WTC11 (cell line): ENCODE data around the gene MBD3L1. TPM values are rescaled to one million over a fixed set of nuclear protein-coding genes. Genes with fewer than 3 reads are reported as not detected.

Experiments used
- ATAC-seq: fragments of 200-7000 bp; cut with Tn5 transposase; 2 replicates; pipeline ENCODE4 v1.10.0; 2021; ENCODE audit warnings: mild to moderate bottlenecking, moderate library complexity
- Bru-seq: library from RNA; stranded (reverse); fragments of 400-500 nt; gene quantifications from one replicate; lab custom pipeline; 2021; lab: Mats Ljungman, UMichigan
- CTCF ChIA-PET: fragments of 300-600 bp; sonication (Branson Sonifier 250); formaldehyde crosslinking; loops from one replicate; lab custom pipeline; 2021; ENCODE audit warnings: antibody characterized with exemption; lab: Charles Lee
- POLR2A ChIA-PET: fragments of 350-600 bp; sonication (Branson Sonifier 250); formaldehyde crosslinking; loops from one replicate; lab custom pipeline; 2021; ENCODE audit warnings: antibody characterized with exemption; lab: Charles Lee
- DNase-seq: peaks from one replicate; pipeline ENCODE4 v3.0.0; 2021; ENCODE audit warnings: low spot score
- H3K27ac Mint-ChIP-seq: 2 replicates; pipeline ENCODE4 v1.8.0; 2021; ENCODE audit warnings: mixed read lengths
- H3K27me3 Mint-ChIP-seq: 2 replicates; pipeline ENCODE4 v1.8.0; 2021; ENCODE audit warnings: low read depth, mild to moderate bottlenecking, moderate library complexity, mixed read lengths
- H3K36me3 Mint-ChIP-seq: 2 replicates; pipeline ENCODE4 v1.8.0; 2021; ENCODE audit warnings: mixed read lengths
- H3K4me1 Mint-ChIP-seq: 2 replicates; pipeline ENCODE4 v1.8.0; 2022; ENCODE audit warnings: mixed read lengths
- H3K4me3 Mint-ChIP-seq: 2 replicates; pipeline ENCODE4 v1.8.0; 2021; ENCODE audit warnings: mild to moderate bottlenecking, moderate library complexity, mixed read lengths
- H3K9me3 Mint-ChIP-seq: 2 replicates; pipeline ENCODE4 v1.8.0; 2021; ENCODE audit warnings: mixed read lengths
- ETV6 ChIP-seq: sonication (generic); formaldehyde crosslinking; IDR thresholded peaks from 2 replicates; pipeline ENCODE4 v1.8.1; 2022; ENCODE audit warnings: mild to moderate bottlenecking, missing genetic modification reagents
- FOXJ3 ChIP-seq: sonication (generic); formaldehyde crosslinking; IDR thresholded peaks from 2 replicates; pipeline ENCODE4 v1.9.0; 2021; ENCODE audit warnings: missing genetic modification reagents, mild to moderate bottlenecking, borderline replicate concordance
- HMGA2 ChIP-seq: fragments of 250-450 bp; sonication (Bioruptor Pico); IDR thresholded peaks from 2 replicates; pipeline ENCODE4 v1.4.0; 2021; ENCODE audit warnings: mild to moderate bottlenecking, moderate library complexity
- KAT7 ChIP-seq: sonication (generic); formaldehyde crosslinking; IDR thresholded peaks from 2 replicates; pipeline ENCODE4 v1.8.1; 2023; ENCODE audit warnings: missing genetic modification reagents, mild to moderate bottlenecking, borderline replicate concordance
- NR2C2 ChIP-seq: sonication (generic); formaldehyde crosslinking; IDR thresholded peaks from 2 replicates; pipeline ENCODE4 v1.8.0; 2022; ENCODE audit warnings: mild to moderate bottlenecking, missing genetic modification reagents
- SMAD3 ChIP-seq: sonication (generic); formaldehyde crosslinking; IDR thresholded peaks from 2 replicates; pipeline ENCODE4 v1.8.0; 2022; ENCODE audit warnings: missing genetic modification reagents, mild to moderate bottlenecking, borderline replicate concordance
- TCF7 ChIP-seq: sonication (generic); formaldehyde crosslinking; IDR thresholded peaks from 2 replicates; pipeline ENCODE4 v1.8.0; 2022; ENCODE audit warnings: mild to moderate bottlenecking, low read depth, missing genetic modification reagents, moderate library complexity
- TEAD4 ChIP-seq: sonication (generic); formaldehyde crosslinking; IDR thresholded peaks from 2 replicates; pipeline ENCODE4 v1.8.0; 2022; ENCODE audit warnings: mild to moderate bottlenecking, missing genetic modification reagents
- long read RNA-seq, 3 experiments: library from RNA in 1 of 3; library from capped mRNA in 1 of 3; library from polyadenylated mRNA in 1 of 3; unstranded in 2 of 3; stranded (forward) in 1 of 3; transcript quantifications; one replicate each; pipeline ENCODE4 v2.0.0, GENCODE V29; 2021
- total RNA-seq: library from RNA; stranded (reverse); gene quantifications from 3 replicates; pipeline ENCODE4 v1.2.3, GENCODE V29; 2021
- TF ChIP-seq, protein P1 (sequence below): sonication (generic); formaldehyde crosslinking; conservative IDR thresholded peaks from 2 replicates; pipeline ENCODE4 v1.8.1; 2022; ENCODE audit warnings: mild to moderate bottlenecking, missing genetic modification reagents
- TF ChIP-seq, protein P2 (sequence below): sonication (generic); formaldehyde crosslinking; IDR thresholded peaks from 2 replicates; pipeline ENCODE4 v1.8.0; 2023; ENCODE audit warnings: mild to moderate bottlenecking, missing genetic modification reagents
- TF ChIP-seq, protein P3 (sequence below): fragments of 250-450 bp; sonication (Bioruptor Pico); IDR thresholded peaks from 2 replicates; pipeline ENCODE4 v1.9.0; 2021; ENCODE audit warnings: moderate library complexity, mild to moderate bottlenecking, inconsistent platforms, borderline replicate concordance
- TF ChIP-seq, protein P4 (sequence below): sonication (generic); formaldehyde crosslinking; IDR thresholded peaks from 2 replicates; pipeline ENCODE4 v1.8.0; 2022; ENCODE audit warnings: mild to moderate bottlenecking, missing genetic modification reagents
- TF ChIP-seq, protein P5 (sequence below): sonication (generic); formaldehyde crosslinking; IDR thresholded peaks from 2 replicates; pipeline ENCODE4 v1.8.0; 2022; ENCODE audit warnings: mild to moderate bottlenecking, missing genetic modification reagents
- TF ChIP-seq, protein P6 (sequence below): sonication (generic); formaldehyde crosslinking; IDR thresholded peaks from 2 replicates; pipeline ENCODE4 v1.8.0; 2022; ENCODE audit warnings: missing genetic modification reagents
- TF ChIP-seq, protein P7 (sequence below): fragments of 200-600 bp; IDR thresholded peaks from 2 replicates; pipeline ENCODE4 v1.8.0; 2022; ENCODE audit warnings: antibody characterized with exemption
- TF ChIP-seq, protein P8 (sequence below): sonication (generic); formaldehyde crosslinking; IDR thresholded peaks from 2 replicates; pipeline ENCODE4 v1.8.1; 2022; ENCODE audit warnings: low read depth, mild to moderate bottlenecking, moderate library complexity, missing genetic modification reagents, borderline replicate concordance
- TF ChIP-seq, protein P9 (sequence below): sonication (generic); formaldehyde crosslinking; conservative IDR thresholded peaks from 2 replicates; pipeline ENCODE4 v1.8.1; 2023; ENCODE audit warnings: mild to moderate bottlenecking, low read depth, missing genetic modification reagents, moderate library complexity

MBD3L1 gene
- total RNA-seq (not detected in 3 replicates), Bru-seq, nascent RNA (percentile 4 among the genes with signal in this experiment)
- long read RNA-seq, experiment 1, result 0 reads
- long read RNA-seq, experiment 2, result 0 reads
- long read RNA-seq, experiment 3, result 0 reads

DNA sequence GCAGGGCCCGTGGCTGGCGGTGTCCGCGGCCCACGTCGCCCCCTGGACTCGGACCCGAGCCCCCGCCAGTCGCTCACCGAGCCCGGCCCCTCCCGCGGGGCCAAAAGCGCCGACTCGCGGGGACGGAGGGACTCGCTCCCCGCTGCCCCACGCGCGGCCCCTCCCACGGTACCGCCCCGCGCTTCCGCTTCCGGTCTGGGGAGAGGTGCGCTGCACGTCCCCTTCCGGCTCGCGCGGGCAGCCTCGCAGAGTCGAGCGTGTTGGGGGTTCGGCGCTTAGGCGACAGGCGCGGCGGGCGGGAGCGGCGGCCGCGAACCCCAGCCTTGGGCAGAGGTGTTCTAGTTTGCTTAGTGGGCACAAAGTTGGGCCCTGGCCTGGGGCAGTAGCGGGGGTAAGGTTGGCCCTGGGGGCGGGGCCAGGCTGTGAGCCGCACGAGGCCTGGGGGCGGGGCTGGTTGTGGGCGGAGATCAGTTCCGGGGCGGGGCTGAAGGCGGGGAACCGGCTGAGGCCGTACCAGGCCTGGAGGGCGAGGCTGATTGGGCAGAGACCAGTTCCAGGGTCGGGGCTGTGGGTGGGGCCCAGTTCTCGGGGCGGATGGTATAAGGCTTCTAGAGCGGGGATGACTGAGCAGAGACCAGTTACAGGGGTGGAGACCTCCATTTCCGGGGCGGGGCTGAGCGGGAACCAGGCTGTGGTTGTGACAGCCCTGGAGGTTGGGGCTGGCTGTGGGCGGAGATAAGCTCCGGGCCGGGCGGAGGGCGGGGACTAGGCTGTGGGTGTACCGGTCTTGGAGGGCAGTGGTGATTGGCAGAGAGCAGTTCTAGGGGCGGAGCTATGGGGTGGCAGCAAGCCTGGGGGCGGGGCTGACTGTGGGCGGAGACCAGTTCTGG is at the start of gene MBD3L1, which contains the start of gene ZNF558:
Gene MBD3L1 (plus strand): TSS at position 246 of the 890 bp plus-strand sequence. CDS start 10,302 bp downstream, outside the sequence.
Gene ZNF558 (minus strand): TSS at position 173 of the 890 bp plus-strand sequence. CDS start 9,645 bp downstream, outside the sequence.
- Mint-ChIP-seq H3K9me3 (peaks cover 66% of the 10 kb centered on the region), H3K4me1 (no peaks in the 10 kb centered on the region), H3K36me3 (peaks cover 63% of the 10 kb centered on the region), H3K27ac (no peak within 1 kb of the TSS), H3K4me3 (peak within 1 kb of the TSS; percentile 45), H3K27me3 (peaks cover 15% of the 10 kb centered on the region)
- DNase-seq, result peak; percentile 70
- ATAC-seq, result peak; percentile 88
- POLR2A ChIA-PET, result no interaction called here
- CTCF ChIA-PET, result interaction anchor here (0.6 to 0.7 kb wide), 2 partner anchors 134 to 152 kb away, joined by 3 read pairs; partner anchors contain the start of gene ACTL9
- TF ChIP-seq KAT7 (no peak), ETV6 (CRISPR knock-in tag) (no peak), TCF7 (CRISPR knock-in tag) (no peak), TEAD4 (CRISPR knock-in tag) (no peak), HMGA2 (CRISPR knock-in tag) (no peak), NR2C2 (CRISPR knock-in tag) (no peak), FOXJ3 (CRISPR knock-in tag) (no peak), SMAD3 (CRISPR knock-in tag) (no peak)
- TF ChIP-seq, protein P1, sequence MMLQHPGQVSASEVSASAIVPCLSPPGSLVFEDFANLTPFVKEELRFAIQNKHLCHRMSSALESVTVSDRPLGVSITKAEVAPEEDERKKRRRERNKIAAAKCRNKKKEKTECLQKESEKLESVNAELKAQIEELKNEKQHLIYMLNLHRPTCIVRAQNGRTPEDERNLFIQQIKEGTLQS (CRISPR knock-in tag), result no peak
- TF ChIP-seq, protein P2, sequence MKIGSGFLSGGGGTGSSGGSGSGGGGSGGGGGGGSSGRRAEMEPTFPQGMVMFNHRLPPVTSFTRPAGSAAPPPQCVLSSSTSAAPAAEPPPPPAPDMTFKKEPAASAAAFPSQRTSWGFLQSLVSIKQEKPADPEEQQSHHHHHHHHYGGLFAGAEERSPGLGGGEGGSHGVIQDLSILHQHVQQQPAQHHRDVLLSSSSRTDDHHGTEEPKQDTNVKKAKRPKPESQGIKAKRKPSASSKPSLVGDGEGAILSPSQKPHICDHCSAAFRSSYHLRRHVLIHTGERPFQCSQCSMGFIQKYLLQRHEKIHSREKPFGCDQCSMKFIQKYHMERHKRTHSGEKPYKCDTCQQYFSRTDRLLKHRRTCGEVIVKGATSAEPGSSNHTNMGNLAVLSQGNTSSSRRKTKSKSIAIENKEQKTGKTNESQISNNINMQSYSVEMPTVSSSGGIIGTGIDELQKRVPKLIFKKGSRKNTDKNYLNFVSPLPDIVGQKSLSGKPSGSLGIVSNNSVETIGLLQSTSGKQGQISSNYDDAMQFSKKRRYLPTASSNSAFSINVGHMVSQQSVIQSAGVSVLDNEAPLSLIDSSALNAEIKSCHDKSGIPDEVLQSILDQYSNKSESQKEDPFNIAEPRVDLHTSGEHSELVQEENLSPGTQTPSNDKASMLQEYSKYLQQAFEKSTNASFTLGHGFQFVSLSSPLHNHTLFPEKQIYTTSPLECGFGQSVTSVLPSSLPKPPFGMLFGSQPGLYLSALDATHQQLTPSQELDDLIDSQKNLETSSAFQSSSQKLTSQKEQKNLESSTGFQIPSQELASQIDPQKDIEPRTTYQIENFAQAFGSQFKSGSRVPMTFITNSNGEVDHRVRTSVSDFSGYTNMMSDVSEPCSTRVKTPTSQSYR (CRISPR knock-in tag), result no peak
- TF ChIP-seq, protein P3, sequence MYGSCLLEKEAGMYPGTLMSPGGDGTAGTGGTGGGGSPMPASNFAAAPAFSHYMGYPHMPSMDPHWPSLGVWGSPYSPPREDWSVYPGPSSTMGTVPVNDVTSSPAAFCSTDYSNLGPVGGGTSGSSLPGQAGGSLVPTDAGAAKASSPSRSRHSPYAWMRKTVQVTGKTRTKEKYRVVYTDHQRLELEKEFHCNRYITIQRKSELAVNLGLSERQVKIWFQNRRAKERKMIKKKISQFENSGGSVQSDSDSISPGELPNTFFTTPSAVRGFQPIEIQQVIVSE (CRISPR knock-in tag), result no peak
- TF ChIP-seq, protein P4, sequence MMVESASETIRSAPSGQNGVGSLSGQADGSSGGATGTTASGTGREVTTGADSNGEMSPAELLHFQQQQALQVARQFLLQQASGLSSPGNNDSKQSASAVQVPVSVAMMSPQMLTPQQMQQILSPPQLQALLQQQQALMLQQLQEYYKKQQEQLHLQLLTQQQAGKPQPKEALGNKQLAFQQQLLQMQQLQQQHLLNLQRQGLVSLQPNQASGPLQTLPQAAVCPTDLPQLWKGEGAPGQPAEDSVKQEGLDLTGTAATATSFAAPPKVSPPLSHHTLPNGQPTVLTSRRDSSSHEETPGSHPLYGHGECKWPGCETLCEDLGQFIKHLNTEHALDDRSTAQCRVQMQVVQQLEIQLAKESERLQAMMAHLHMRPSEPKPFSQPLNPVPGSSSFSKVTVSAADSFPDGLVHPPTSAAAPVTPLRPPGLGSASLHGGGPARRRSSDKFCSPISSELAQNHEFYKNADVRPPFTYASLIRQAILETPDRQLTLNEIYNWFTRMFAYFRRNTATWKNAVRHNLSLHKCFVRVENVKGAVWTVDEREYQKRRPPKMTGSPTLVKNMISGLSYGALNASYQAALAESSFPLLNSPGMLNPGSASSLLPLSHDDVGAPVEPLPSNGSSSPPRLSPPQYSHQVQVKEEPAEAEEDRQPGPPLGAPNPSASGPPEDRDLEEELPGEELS (CRISPR knock-in tag), result no peak
- TF ChIP-seq, protein P5, sequence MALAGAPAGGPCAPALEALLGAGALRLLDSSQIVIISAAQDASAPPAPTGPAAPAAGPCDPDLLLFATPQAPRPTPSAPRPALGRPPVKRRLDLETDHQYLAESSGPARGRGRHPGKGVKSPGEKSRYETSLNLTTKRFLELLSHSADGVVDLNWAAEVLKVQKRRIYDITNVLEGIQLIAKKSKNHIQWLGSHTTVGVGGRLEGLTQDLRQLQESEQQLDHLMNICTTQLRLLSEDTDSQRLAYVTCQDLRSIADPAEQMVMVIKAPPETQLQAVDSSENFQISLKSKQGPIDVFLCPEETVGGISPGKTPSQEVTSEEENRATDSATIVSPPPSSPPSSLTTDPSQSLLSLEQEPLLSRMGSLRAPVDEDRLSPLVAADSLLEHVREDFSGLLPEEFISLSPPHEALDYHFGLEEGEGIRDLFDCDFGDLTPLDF, result no peak
- TF ChIP-seq, protein P6, sequence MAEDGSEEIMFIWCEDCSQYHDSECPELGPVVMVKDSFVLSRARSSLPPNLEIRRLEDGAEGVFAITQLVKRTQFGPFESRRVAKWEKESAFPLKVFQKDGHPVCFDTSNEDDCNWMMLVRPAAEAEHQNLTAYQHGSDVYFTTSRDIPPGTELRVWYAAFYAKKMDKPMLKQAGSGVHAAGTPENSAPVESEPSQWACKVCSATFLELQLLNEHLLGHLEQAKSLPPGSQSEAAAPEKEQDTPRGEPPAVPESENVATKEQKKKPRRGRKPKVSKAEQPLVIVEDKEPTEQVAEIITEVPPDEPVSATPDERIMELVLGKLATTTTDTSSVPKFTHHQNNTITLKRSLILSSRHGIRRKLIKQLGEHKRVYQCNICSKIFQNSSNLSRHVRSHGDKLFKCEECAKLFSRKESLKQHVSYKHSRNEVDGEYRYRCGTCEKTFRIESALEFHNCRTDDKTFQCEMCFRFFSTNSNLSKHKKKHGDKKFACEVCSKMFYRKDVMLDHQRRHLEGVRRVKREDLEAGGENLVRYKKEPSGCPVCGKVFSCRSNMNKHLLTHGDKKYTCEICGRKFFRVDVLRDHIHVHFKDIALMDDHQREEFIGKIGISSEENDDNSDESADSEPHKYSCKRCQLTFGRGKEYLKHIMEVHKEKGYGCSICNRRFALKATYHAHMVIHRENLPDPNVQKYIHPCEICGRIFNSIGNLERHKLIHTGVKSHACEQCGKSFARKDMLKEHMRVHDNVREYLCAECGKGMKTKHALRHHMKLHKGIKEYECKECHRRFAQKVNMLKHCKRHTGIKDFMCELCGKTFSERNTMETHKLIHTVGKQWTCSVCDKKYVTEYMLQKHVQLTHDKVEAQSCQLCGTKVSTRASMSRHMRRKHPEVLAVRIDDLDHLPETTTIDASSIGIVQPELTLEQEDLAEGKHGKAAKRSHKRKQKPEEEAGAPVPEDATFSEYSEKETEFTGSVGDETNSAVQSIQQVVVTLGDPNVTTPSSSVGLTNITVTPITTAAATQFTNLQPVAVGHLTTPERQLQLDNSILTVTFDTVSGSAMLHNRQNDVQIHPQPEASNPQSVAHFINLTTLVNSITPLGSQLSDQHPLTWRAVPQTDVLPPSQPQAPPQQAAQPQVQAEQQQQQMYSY (CRISPR knock-in tag), result no peak
- TF ChIP-seq, protein P7, sequence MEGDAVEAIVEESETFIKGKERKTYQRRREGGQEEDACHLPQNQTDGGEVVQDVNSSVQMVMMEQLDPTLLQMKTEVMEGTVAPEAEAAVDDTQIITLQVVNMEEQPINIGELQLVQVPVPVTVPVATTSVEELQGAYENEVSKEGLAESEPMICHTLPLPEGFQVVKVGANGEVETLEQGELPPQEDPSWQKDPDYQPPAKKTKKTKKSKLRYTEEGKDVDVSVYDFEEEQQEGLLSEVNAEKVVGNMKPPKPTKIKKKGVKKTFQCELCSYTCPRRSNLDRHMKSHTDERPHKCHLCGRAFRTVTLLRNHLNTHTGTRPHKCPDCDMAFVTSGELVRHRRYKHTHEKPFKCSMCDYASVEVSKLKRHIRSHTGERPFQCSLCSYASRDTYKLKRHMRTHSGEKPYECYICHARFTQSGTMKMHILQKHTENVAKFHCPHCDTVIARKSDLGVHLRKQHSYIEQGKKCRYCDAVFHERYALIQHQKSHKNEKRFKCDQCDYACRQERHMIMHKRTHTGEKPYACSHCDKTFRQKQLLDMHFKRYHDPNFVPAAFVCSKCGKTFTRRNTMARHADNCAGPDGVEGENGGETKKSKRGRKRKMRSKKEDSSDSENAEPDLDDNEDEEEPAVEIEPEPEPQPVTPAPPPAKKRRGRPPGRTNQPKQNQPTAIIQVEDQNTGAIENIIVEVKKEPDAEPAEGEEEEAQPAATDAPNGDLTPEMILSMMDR, result no peak
- TF ChIP-seq, protein P8, sequence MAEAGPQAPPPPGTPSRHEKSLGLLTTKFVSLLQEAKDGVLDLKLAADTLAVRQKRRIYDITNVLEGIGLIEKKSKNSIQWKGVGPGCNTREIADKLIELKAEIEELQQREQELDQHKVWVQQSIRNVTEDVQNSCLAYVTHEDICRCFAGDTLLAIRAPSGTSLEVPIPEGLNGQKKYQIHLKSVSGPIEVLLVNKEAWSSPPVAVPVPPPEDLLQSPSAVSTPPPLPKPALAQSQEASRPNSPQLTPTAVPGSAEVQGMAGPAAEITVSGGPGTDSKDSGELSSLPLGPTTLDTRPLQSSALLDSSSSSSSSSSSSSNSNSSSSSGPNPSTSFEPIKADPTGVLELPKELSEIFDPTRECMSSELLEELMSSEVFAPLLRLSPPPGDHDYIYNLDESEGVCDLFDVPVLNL (CRISPR knock-in tag), result no peak
- TF ChIP-seq, protein P9, sequence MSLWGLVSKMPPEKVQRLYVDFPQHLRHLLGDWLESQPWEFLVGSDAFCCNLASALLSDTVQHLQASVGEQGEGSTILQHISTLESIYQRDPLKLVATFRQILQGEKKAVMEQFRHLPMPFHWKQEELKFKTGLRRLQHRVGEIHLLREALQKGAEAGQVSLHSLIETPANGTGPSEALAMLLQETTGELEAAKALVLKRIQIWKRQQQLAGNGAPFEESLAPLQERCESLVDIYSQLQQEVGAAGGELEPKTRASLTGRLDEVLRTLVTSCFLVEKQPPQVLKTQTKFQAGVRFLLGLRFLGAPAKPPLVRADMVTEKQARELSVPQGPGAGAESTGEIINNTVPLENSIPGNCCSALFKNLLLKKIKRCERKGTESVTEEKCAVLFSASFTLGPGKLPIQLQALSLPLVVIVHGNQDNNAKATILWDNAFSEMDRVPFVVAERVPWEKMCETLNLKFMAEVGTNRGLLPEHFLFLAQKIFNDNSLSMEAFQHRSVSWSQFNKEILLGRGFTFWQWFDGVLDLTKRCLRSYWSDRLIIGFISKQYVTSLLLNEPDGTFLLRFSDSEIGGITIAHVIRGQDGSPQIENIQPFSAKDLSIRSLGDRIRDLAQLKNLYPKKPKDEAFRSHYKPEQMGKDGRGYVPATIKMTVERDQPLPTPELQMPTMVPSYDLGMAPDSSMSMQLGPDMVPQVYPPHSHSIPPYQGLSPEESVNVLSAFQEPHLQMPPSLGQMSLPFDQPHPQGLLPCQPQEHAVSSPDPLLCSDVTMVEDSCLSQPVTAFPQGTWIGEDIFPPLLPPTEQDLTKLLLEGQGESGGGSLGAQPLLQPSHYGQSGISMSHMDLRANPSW (CRISPR knock-in tag), result no peak
